Measurements from ENCODE around the gene KIF5B.
"Not testable (repeated sequence)": the region's sequence is repeated elsewhere in the genome, so short reads cannot be mapped to it uniquely, and the experiment has no call there.

DNA sequence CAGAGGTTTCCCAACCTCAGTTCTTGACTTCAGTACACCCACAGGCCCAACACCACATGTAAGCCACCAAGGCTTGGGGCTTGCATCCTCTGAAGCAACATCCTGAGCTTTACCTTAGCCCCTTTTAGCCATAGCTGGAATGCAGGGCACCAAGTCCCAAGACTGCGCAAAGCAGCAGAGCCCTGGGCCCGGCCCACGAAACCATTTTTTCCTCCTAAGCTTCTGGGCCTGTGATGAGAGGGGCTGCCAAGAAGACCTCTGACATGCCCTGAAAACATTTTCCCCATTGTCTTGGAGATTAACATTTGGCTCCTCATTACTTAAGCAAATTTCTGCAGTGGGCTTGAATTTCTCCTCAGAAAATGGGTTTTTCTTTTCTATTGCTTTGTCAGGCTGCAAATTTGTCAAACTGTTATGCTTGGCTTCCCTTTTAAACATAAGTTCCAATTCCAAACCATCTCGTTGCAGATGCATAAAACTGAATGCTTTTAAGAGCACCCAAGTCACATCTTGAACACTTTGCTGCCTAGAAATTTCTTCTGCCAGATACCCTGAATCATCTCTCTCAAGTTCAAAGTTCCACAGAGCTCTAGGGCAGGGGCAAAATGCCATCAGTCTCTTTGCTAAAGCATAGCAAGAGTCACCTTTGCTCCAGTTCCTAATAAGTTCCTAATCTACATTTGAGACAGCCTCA is 42.5 kb upstream of the KIF5B start:
- TF ChIP-seq, protein P1, sequence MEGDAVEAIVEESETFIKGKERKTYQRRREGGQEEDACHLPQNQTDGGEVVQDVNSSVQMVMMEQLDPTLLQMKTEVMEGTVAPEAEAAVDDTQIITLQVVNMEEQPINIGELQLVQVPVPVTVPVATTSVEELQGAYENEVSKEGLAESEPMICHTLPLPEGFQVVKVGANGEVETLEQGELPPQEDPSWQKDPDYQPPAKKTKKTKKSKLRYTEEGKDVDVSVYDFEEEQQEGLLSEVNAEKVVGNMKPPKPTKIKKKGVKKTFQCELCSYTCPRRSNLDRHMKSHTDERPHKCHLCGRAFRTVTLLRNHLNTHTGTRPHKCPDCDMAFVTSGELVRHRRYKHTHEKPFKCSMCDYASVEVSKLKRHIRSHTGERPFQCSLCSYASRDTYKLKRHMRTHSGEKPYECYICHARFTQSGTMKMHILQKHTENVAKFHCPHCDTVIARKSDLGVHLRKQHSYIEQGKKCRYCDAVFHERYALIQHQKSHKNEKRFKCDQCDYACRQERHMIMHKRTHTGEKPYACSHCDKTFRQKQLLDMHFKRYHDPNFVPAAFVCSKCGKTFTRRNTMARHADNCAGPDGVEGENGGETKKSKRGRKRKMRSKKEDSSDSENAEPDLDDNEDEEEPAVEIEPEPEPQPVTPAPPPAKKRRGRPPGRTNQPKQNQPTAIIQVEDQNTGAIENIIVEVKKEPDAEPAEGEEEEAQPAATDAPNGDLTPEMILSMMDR (IDR thresholded peaks at IDR 0.05), result not testable (repeated sequence)
- TF ChIP-seq EP300, POLR2AphosphoS5 (IDR thresholded peaks at IDR 0.05): not testable (repeated sequence)
